WTC11 (cell line): Measurements from ENCODE around the gene CEP19.

Experiments
- ATF2 ChIP-seq: sonication (generic); formaldehyde crosslinking; IDR thresholded peaks from 2 replicates; pipeline ENCODE4 v1.8.1; 2022; ENCODE audit warnings: low read depth, missing genetic modification reagents, borderline replicate concordance
- CTCF ChIP-seq: fragments of 200-600 bp; IDR thresholded peaks from 2 replicates; pipeline ENCODE4 v1.8.0; 2022; ENCODE audit warnings: antibody characterized with exemption
- HMGXB4 ChIP-seq: sonication (generic); formaldehyde crosslinking; IDR thresholded peaks from 2 replicates; pipeline ENCODE4 v1.8.1; 2023; ENCODE audit warnings: mild to moderate bottlenecking, moderate library complexity, missing genetic modification reagents
- NFE2L1 ChIP-seq: sonication (generic); formaldehyde crosslinking; IDR thresholded peaks from 2 replicates; pipeline ENCODE4 v1.8.1; 2023; ENCODE audit warnings: missing genetic modification reagents
- NR2C2 ChIP-seq: sonication (generic); formaldehyde crosslinking; IDR thresholded peaks from 2 replicates; pipeline ENCODE4 v1.8.0; 2022; ENCODE audit warnings: mild to moderate bottlenecking, missing genetic modification reagents
- SP1 ChIP-seq: sonication (generic); formaldehyde crosslinking; conservative IDR thresholded peaks from 2 replicates; pipeline ENCODE4 v1.8.1; 2022; ENCODE audit warnings: missing genetic modification reagents

DNA sequence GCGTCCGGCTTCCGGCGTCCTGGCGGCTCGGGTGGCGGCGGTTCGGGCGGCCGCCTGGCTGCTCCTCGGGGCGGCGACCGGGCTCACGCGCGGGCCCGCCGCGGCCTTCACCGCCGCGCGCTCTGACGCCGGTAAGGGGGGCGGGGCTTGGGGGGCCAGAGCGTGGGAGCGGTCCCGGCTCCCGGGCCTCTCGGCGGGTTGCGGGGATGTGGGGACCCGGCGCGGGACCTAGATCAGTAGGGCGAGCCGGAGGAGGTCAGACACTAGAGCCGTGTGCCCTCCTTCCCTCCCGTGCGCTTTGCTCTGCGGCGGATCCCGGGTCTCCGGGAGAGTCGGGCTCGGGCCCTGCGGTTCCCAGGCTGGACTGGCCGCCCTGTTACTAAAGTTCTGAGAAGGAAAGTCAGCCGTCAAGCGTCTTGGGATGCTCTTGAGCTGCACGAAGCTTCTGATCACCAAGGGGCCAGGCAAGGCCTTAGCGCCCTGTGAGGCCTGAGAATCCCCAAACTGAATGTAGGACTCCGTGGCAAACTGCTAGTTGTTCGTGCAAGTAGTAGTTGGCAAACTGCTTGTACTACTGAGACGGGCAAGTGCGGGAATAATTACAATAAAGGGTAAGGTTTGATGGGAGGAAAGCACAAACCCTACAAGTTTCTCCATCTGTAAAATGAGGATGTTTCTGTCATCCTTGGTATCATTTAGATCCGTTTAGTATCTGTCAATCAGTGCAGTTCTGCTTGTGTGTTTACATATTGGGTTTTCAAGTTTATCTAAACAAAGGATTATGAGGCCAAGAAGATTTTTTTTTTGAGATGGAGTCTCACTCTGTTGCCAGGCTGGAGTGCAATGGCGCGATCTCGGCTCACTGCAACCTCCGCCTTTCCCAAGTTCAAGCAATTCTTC lies 714 bp upstream of the CEP19 start:
- TF ChIP-seq CTCF, result no peak
- TF ChIP-seq ATF2 (CRISPR knock-in tag), result no peak
- no peak for TF ChIP-seq NFE2L1 (CRISPR knock-in tag)
- peak; percentile 8; the same call in 1 of the 2 replicates for TF ChIP-seq HMGXB4
- TF ChIP-seq SP1, result no peak; the same call in 1 of the 2 replicates
- no peak for TF ChIP-seq NR2C2 (CRISPR knock-in tag)
